ENCODE measurements around the gene LSM3. TPM values are rescaled to one million over a fixed set of nuclear protein-coding genes. Genes with fewer than 3 reads are reported as not detected.
A peak's percentile ranks its signal among the peaks of the same experiment; 100 is the strongest.

Gene LSM3
- polyA plus RNA-seq, 1 donor: 10.5 TPM

DNA sequence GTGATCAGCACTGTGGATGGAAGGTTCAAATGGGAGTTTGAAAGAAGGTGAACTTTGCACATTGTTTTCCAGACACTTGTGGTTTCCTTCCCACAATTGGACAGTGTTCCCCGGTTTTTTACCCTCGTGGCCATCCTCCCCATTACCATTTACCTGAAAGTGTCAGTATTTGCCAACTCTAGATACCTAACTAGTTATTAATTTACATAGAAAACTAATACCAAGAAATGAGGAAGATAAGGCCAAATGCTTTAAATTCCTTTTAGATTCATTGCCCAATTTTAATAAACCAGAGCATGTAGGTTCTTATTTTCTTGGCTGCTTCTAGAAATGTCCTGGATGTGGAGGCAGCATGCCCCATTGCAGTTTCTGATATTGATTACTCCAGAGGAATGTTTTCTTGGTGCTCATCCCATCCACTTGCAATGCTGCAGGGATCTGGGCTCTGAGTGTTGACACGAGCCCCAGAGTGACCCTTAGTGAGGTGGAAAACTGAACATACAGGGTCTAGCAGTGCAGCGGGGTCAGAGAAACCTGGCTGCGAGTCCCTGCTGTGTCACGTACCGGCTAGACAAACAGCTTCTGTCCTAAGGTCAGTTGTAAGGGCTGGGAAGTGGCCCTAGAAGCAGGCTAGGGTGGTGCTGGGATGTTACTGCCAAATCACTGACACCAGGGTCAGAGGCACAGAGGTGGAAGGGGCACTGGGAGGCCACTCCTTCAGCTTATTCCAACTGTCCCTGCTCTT, 23.5 kb downstream of the LSM3 start:
- no peak for DNase-seq

DNA sequence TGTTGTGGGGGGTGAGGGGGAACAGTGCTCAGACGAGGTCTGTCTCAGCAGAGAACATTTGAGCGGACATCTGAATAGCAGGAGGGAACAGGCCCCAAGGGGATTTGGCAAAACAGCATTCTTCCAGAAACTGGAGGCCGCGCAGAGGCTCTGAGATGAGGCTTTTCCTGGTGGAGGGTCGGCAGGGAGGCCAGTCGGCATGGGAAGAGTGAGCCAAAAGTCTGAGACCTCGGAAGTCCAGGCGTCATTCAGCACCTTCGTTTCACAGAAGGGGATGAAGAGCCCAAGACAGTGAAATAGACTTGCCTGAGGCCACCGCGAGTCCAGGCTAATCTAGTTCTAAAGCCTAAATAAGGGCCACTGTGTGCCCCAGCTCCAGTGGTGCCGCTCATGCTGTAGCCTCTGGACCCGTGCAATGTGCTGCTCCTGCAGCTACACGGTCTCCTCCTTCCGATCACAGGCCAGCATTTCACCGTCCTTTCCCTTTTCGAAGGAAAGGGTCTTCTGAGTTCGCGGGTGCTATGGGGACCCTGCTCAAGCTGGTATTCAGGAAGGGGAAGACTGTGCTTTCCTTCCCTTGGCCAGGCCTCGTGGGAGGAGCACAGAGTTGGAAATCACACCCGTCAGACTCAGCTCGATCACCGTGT, 24.4 kb downstream of the LSM3 start:
- no peak for DNase-seq

DNA sequence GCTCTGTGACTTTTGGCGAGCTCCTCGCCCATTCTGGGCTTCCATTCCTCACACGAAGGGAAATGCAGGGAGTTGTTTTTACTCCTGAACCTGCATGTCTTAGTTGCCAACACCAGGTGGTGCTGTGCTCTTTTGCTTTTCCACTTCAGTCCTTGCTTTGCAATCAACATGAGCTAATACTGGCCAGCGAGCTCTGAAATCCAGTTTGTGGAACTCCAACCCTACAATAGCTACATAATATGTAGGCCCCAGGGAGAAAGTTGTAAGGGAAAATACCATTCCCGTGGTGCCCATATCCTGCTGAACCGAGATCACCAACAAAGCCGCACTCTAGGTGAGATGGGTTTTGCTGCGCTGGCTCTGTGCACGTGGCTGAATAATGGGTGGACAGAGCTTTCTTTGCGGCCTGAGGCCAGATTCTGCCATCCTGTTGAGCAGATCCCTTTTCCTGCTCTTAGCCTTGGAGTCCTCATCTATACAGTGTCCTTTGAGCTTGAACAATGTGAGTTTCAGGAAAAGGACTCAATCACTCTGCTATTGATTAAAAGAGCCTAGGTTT, 25.0 kb downstream of the LSM3 start:
- DNase-seq: peak; percentile 85

DNA sequence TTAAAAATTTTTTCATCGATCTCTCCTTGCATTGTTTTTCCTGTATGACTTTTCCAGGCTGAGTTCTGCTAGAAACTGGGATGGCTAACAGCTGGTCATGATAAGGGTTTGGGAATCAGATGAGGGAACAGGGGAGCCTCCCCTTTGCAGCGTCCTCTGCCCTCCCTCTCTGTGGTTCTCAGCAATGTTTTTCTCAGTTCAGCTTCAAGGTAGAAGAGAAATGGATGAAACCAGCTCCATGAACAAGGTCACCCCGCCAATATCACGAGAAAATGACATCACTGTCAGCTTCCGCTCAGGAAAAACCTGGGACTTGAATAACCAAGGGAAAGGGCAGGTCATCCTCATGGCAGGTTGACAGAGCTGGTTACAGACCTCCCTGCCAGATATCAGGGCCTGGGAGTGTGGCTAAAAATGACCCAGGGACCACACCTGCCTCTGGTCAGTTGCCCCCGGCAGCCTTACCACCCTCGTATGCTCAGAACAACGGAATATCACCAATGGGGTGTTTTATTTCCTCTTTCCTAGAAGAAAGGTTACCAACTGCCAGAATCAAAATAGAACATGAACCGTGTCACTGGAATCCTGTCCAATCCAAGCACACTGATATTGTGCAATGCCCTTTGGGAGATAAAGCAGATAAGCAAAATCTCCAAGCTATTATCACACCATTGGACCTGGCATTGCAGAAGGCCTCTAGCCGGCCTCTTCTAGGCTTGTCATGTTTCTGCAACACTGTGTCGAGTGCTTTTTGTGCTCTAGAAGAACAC, 26.1 kb downstream of the LSM3 start:
- no peak for DNase-seq

DNA sequence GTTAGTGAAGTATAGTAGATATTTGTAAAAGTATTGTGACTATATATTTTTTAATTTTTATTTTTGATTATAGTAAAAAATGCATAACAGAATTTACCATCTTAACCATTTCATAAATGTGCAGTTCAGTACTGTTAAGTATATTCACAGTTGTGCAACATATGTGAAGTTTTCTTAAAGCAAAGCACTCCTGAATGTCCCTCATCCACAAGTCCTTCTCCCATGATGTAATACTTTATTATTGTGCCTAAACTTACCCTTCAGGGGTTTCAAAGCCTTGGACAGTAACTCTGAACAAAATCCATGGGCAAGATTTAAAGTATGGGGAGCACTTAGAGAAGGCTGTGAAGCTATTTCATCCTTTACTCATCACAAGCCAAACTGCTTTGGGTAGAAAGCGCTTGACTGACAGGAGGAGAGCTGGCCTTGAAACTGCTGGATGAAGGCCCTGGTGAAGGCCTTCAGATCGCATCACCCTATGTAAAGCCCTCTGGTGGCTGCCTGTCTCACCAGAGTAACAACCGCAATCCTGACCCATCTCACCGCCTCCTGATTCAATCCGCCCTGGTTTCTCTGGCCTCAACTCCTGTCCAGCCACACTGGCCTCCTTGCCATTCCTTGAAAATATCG, 28.0 kb downstream of the LSM3 start:
- DNase-seq: no peak

DNA sequence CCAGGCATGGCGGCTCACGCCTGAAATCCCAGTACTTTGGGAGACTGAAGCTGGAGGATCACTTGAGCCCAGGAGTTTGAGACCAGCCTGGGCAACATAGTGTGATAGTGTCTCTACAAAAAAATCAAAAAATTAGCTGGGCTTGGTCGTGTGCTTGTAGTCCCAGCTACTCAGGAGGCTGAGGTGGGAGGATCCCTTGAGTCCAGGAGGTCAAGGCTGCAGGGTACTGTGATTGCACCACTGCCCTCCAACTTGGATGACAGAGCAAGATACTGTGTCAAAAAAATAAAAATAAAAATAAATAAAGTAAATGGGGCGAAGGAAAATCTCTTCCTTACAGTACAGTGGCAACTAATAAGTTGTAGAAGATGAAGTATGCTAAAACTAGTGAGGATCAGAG, 29.6 kb downstream of the LSM3 start:
- no peak for DNase-seq

DNA sequence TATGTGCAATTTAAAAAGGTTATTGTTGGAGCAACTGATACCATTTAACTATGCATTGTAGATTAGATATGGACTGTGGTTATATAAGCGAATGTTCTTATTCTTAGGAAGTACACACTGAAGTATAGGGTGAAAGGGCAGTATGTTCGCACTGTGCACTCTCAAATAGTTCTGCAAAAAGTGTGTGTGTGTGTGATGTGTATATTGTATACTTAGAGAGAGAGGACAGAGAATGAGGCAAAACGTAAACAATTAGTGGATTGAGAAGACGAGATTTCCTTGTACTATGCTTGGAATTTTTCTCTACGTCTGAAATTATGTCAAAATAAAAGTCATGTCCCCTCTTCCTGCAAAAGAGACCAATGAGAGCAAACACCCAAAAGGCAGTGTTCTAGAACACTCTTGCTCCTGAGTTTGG, 30.4 kb downstream of the LSM3 start:
- no peak for DNase-seq

DNA sequence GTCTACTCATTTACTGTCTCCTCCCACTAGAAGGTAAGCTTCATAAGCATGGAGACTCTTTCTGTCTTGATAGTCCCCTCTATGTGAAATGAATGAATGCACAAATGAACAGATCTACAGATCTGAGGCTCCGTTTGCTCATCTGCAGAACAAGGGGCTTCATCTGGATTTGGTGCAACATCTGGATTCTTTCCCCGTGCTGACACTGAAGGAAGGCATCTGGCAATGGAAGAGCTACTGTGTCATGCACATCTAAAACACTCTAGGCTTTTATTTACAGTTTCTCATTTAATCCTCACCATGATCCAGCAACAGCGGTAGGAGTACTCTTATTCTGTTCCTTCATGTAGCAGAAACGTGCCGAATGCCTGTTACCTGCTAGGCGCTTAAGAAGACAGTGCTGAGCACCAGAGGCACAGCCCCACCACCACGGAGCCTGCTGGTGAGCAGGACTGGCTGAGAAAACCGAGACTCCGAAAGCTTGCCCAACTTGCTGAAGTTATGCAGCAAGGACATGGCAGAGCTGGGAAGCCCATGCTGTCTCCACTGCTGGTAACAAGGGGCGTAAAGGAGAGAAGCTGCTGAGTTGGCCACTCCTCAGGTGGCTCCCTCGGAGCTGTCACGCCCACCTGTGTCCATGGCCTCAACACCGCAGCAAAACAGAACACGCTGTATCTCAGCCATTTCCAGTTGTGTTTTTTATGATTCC, 31.1 kb downstream of the LSM3 start:
- no peak for DNase-seq

DNA sequence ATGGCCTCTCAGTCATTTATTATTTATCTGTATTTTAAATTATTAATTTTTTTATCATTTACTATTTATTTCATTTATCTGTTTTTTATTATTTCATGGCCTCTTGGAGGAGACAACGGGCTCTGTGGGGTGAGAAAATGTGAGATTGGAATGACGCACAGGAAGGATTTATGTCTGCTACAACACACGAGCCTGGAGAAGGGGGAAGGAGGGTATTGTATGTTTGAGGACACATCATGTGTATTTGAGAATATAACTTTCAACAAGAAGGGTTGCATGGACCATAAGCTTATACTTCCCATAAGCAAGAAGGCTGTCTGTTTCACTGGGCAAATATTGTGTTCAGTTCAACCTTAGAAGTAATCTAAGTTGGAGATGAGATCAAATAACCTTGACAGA, 31.7 kb downstream of the LSM3 start:
- no peak for DNase-seq

DNA sequence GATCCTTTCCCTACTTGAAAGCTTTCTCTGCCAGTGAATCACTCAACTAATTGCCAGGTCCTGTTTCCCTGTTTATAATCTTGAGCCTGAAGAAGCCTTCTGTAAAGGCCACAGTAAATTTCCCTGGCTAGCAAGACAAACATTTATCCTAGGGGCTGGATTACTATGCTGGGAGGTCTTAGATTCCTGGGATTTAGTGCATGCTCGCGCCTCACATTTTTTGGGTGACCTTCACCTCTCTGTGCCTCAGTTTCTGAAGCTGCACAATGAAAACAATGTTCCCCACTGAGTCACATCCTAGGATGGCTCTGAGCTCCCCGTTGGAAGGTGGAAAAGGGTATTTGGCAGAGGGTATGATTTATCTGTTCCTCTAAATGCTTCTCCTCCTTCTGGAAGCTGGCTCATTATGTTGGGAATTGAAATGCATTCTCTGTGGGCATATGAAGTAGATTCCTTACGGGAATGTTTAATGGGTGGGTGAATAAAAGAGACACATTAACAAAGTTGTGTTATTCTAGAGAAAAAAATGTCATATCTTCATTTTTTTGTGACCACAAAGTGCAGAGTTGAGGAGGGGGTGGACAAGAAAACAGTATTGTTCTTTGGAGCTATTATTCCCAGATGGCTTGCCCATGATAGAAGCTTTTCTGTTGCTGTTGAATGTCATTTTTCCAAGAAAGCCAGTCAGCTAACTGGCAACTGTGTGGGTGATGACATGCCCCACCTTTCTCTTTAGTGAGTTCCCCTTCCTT, 32.4 kb downstream of the LSM3 start:
- DNase-seq: no peak

DNA sequence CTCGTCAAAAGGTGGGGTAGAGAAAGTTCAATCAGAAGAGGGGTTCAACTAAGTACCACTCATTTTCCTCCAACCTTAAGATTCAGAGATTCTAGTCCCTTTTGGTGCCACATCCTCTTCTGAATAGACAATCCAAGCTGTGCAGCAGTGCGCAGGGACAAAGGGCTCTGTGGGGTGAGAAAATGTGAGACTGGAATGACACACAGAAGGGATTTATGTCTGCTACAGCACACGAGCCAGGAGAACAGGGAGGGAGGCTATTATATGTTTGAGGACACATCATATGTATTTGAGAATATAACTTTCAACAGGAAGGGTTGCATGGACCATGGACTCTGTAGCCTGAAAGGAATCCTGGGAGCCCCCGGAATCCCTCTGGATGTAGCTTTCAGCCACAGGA, 33.0 kb downstream of the LSM3 start:
- no peak for DNase-seq

DNA sequence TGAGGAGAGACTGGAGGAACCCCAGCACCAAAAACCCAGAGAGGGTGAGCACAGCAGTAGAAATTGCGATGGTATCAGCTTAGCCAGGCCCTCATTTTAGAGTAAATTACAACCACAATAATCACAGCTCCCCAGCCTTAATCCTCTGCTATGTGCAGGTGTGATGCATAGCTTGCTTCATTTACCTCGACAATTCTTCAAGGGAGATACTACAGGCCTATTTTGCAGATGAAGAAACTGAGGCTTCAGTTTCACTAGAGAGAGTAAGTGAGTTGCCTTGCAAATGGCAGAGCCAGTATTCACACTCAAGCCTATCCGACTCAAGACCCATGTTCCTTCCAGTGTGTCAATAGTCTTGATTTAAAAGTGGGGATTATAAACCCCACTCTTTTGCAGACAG, 33.4 kb downstream of the LSM3 start:
- no peak for DNase-seq

DNA sequence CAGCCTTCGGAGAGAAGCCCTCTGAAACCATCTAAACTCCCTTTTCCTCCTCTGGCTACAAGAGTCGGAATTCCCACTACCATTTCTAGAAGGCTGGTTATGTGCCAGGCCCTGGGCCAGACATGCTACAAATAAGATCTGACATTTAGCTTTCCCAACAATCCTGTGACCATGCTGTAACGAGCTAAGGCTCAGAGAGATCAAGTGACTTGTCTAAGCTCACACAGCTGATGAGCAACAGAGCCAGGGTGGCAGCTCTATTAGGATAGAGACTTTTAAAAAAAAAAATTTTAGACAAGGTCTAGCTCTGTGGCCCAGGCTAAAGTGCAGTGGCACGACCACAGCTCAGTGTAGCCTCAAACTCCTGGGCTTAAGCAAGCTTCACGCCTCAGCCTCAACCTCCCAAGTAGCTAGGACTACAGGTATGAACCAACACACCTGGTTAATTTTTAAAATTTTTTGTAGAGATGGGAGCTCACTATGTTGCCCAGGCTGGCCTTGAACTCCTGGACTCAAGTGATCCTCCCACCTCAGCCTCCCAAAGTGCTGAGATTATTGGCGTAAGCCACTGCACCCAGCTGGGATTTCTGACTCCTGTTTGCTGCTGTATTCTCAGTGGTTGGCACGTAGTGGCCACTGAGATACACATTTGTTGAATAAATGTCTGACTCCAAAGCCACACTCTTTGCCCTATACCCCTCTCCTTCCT, 34.6 kb downstream of the LSM3 start:
- no peak for DNase-seq

DNA sequence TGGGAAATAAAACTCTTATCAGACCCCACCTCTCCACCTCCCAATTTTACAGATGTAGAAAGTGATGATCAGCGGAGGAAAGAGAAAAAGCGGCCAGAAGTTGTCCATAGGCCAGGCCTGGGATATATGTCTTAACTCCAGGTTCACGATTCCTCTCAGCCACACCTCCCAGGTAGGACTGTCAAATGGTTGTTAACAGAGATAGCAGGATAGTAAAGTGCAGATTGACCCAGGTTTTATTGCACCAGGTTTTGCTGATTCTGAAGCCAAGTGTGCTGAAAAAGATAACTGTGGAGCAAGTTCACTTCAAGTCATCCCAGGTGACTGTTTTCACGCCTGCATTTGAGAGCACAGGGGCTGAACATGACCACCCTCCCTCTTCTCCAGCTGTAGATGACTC, 36.1 kb downstream of the LSM3 start:
- no peak for DNase-seq

DNA sequence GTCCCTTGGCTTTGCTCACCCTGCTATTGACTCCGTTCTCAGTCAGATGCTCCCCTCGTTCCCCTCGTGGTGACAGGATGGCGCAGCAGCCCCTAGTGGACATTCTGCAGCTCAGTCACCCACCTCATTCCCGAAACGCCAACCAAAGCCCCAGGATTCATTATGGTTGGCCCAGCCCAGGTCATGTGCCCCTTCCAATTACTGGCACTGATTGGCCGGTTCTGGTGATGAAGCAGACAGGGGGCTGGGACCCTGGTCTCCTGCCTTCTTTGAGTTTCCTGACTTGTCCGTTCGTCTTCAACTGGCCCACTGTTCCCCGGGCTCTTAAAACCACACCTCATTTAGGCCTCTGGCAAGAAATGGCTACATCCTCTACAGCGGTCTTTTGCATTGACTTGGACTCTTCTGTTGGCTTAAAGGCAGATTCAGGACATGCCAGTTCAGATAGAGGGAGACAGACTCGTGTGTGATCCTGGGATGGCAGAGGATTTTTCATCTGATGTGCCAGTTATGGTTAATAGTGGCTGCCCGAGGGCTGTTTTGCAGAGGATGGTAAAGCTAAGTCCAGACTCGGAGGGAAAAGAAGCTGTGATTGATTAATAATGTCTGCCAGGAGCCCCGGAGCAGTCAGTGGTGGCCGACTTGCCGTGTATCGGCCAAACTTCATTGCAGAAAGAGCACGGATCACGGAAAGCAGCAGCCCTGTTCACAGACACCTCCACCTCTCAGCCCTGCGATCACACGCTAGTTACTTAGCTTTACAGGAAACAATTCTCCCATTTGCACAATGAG, 37.8 kb downstream of the LSM3 start:
- DNase-seq: no peak

DNA sequence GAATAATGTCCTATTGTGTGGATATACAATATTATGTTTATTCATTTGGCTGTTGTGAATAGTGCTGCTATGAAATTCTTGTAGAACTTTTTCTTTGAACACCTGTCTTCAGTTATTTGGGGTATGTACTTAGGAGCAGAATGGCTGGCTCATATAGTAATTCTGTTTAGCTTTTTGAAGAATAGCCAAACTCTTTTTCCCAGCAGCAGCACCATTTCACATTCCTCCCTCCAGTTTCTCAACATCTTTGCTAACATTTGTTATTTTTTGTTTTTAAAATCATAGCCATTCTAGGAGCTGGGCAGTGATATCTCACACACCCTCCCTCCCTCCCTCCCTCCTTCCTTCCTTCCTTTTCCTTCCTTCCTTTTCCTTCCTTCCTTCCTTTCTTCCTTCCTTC, 39.7 kb downstream of the LSM3 start:
- no peak for DNase-seq

DNA sequence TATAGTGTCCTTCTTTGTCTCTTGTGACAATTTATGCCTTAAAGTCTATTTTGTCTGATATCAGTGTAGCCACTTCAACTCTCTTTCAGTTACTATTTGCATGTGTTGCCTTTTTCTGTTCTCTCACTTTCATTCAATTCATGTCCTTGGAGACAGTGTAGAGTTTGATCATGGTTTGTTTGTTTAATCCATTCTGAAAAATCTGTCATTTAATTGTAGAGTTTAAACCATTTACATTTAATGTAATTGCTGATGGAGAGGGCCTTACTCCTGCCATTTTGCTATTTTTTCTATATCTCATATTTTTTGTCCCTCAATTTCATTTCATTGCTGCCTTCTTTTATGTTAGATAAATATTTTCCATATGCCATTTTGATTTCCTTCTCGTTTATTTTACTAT, 42.3 kb downstream of the LSM3 start:
- no peak for DNase-seq

DNA sequence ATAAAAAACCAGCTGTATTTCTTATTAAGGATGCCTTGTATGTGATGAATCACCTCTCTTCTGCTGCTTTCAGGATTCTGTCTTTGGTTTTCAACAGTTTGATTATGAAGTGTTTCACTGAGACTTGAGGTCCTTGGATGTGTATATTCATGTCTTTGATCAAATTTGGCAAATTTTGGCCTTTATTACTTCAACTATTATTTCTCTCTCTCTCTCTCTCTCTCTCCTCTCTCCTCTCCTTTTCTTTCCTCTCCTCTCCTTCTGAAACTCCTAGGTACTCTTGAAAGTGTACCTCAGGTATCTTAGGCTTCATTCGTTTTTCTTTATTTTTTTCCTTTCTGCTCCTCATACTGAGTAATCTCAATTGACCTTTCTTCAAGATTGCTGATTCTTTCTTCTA, 43.3 kb downstream of the LSM3 start:
- no peak for DNase-seq

DNA sequence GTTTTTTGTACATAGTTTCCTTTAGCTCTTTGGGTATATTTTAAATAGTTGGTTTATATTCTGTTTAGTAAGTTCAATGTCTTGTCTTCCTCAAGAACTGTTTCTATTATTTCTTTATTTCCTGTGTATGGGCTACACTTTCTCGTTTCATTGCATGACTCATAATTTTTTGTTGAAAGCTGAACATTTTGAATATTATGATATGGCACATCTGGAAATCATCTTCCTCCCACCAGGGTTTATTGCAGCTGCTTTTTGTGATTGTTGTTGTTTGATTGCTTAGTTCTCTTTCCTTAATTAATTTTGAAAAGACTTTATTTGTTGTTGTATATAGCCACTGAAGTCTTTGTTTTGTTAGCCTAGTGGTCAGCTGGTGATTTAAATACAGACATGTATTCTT, 43.8 kb downstream of the LSM3 start:
- no peak for DNase-seq
